Colon (tissue), 2 donors: ENCODE results near the gene ITGAV.

ENCODE experiments used
- FAIRE-seq: peaks from 2 replicates; lab custom pipeline; 2012; peaks lifted over from hg19 to GRCh38; lab: Jason Lieb, UNC
- donor health status: control.
- donor health status: control.

Gene ITGAV

GRCh38 chr2:186718122-186718521, 128.3 kb downstream of the ITGAV start:
- no peak for FAIRE-seq

- no peak for FAIRE-seq
Measured at GRCh38 chr2:186718903-186719302, 129.0 kb downstream of the ITGAV start.

GRCh38 chr2:186721956-186722355, 132.1 kb downstream of the ITGAV start:
- no peak for FAIRE-seq

- no peak for FAIRE-seq
Measured at GRCh38 chr2:186724736-186725135, 134.9 kb downstream of the ITGAV start.

GRCh38 chr2:186725783-186726182, 135.9 kb downstream of the ITGAV start:
- no peak for FAIRE-seq

- no peak for FAIRE-seq
Measured at GRCh38 chr2:186726938-186727337, 137.1 kb downstream of the ITGAV start.

GRCh38 chr2:186728631-186729030, 138.8 kb downstream of the ITGAV start:
- FAIRE-seq, result no peak
